Activated naive CD8-positive, alpha-beta T cell treated with anti-CD3 and anti-CD28 coated beads, Interleukin-2, amount 50 U/mL, for 24 hours (primary cell): ENCODE data around the gene LIN54.
"Not testable (repeated sequence)": the region's sequence is repeated elsewhere in the genome, so short reads cannot be mapped to it uniquely, and the experiment has no call there.

Experiments used
- ATAC-seq: fragments of 150-1000 bp; cut with Tn5 transposase; one replicate; pipeline ENCODE4 v1.10.0; 2021
- DNase-seq: peaks from one replicate; pipeline ENCODE4 v3.0.0; 2021
- H3K27ac Mint-ChIP-seq: one replicate; pipeline ENCODE4 v1.8.0; 2021; ENCODE audit warnings: mild to moderate bottlenecking, mixed read lengths
- H3K27me3 Mint-ChIP-seq: one replicate; pipeline ENCODE4 v1.8.0; 2021; ENCODE audit warnings: mixed read lengths
- H3K36me3 Mint-ChIP-seq: one replicate; pipeline ENCODE4 v1.8.0; 2021; ENCODE audit warnings: low read depth, mixed read lengths
- H3K4me1 Mint-ChIP-seq: one replicate; pipeline ENCODE4 v1.8.0; 2021; ENCODE audit warnings: mixed read lengths
- H3K4me3 Mint-ChIP-seq: one replicate; pipeline ENCODE4 v1.8.0; 2021; ENCODE audit warnings: mild to moderate bottlenecking, moderate library complexity, mixed read lengths
- H3K9me3 Mint-ChIP-seq: one replicate; pipeline ENCODE4 v1.8.0; 2021; ENCODE audit warnings: mixed read lengths

Gene LIN54

DNA sequence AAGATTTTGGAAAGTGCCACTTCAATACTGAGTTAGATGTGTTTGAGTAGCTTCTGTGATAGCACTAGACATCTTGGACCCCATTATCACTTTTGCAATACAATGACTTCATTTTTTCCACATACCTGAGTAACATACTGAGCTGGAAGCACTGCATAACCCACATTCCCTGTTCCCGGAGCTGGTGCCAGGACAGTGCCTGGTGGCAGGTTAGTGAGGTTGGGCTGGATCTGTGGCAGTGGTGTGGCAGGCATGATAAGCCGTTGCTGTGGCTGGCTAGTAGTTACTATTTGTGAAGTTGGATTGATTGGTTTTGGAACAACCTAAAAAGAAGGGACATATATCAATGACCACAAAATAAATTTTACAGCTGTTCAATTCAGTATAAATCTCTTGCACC lies 71.2 kb downstream of the LIN54 start:
- H3K27ac Mint-ChIP-seq, result no peak overlapping the region
- H3K4me3 Mint-ChIP-seq, result no peak overlapping the region
- no peaks in the 10 kb centered on the region for H3K27me3 Mint-ChIP-seq

DNA sequence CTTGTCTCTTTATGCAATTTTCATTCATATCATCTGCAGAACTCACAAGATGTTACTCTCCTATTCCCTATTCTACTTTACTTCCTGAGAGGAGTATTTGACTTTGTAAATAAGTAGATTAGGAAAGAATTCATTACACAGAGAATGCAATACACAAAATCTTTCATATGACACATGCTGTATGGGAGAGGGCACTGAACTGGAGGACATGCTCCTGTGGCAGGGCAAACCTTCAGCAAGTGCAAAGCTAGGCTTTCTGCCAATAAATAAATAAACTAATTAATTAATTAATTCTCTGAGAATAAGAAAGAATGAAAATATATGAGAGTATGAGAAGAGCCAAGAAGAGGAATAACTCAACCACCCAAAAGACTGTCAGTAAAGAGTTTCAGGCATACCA lies 76.2 kb downstream of the LIN54 start:
- H3K36me3 Mint-ChIP-seq, result peaks cover 51% of the 10 kb centered on the region
- no peaks in the 10 kb centered on the region for H3K4me1 Mint-ChIP-seq
- no peak for ATAC-seq

More for the DNA sequence above, 71.2 kb downstream of the LIN54 start:
- peaks cover 37% of the 10 kb centered on the region for H3K36me3 Mint-ChIP-seq
- no peaks in the 10 kb centered on the region for H3K4me1 Mint-ChIP-seq
- no peak for DNase-seq
- H3K9me3 Mint-ChIP-seq, result no peaks in the 10 kb centered on the region
- ATAC-seq, result no peak

DNA sequence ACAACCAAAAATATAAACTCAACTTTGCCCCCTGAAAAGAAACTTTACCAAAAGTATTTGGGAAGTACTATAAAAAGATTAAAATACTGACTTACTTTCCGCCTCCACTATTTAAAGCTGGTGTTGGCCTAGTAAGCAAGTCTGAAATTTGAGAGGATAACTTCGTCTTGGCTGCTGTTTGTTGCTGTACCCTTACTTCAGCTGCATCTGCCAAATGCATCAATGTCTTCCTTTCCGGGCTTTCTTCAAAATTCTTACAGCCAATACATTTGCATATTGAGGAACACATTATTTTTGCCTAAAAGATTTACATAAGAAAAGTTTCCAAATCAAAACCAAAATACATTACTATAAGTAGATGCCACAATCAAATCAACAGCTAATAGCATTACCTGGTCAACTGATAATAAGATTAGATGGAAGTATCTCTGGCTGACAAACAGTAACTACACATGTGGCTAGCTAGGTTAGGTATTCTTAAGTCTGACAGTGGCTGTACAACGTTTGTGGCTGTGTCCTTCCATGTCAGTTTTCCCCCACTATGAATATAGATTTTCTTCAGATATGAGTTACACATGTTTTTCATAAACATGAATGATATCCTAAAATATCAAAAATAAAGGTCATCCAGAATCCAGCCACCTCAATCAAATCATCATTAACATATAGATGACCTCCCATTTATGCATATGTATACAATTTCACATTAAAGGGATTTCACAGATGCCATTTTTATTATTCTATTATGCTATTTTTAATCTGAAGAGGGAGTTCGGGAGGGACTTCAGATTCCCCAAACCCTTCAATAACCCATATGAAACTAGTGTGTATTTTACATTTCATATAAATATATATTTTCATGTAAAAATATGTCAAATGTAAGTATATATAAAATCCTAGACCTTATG lies 79.5 kb downstream of the LIN54 start:
- H3K9me3 Mint-ChIP-seq, result no peaks in the 10 kb centered on the region
- no peak overlapping the region for H3K27ac Mint-ChIP-seq
- ATAC-seq (no peak), DNase-seq (no peak)
- no peaks in the 10 kb centered on the region for H3K4me1 Mint-ChIP-seq
- no peak overlapping the region for H3K4me3 Mint-ChIP-seq
- no peaks in the 10 kb centered on the region for H3K27me3 Mint-ChIP-seq
- peaks cover 42% of the 10 kb centered on the region for H3K36me3 Mint-ChIP-seq

More for the DNA sequence above, 76.2 kb downstream of the LIN54 start:
- DNase-seq, result no peak
- no peaks in the 10 kb centered on the region for H3K27me3 Mint-ChIP-seq
- H3K9me3 Mint-ChIP-seq, result no peaks in the 10 kb centered on the region
- H3K27ac Mint-ChIP-seq, result no peak overlapping the region
- no peak overlapping the region for H3K4me3 Mint-ChIP-seq

DNA sequence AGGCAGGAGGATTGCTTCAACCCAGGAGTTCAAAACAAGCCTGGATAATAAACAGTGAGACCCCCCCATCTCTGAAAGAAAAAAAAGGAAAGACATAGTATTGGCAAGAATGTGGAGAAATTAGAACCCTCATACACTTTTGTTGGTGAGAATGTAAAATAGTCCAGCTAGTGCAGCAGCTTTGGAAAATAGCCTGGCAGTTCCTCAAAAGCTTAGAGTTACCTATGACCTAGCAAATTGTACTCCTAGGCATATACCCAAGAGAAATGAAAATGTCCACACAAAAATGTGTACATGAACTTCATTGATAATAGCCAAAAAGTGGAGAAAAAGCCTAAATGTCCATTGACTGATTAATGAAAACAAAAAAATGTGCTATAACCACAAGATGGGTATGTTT lies 88.8 kb downstream of the LIN54 start:
- Mint-ChIP-seq H3K4me3 (no peak overlapping the region), H3K27ac (no peak overlapping the region), H3K27me3 (no peaks in the 10 kb centered on the region), H3K4me1 (no peaks in the 10 kb centered on the region), H3K9me3 (no peaks in the 10 kb centered on the region), H3K36me3 (peaks cover 4% of the 10 kb centered on the region)
- ATAC-seq, result no peak
- no peak for DNase-seq

DNA sequence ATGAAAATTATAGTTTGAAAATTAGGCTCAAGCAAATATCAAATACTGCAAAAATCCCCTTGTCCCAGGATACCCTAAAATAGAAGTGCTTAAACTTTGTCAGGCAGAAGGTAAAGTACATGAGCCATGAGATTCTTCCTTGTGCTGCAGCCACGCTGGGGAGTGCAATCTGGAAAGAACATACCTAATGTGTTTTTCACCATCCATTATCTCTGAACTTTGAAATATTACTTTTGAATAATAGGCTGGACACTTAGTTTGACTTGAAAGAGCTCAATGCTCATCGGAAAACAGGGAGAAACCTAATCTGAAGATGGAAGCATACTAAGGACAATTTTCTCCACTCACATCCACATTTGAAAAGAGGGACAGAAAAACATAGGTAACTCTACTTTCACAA lies 91.2 kb downstream of the LIN54 start:
- H3K4me1 Mint-ChIP-seq, result no peaks in the 10 kb centered on the region
- H3K4me3 Mint-ChIP-seq, result no peak overlapping the region
- DNase-seq (no peak), ATAC-seq (no peak)
- no peaks in the 10 kb centered on the region for H3K9me3 Mint-ChIP-seq
- H3K36me3 Mint-ChIP-seq, result peaks cover 2% of the 10 kb centered on the region
- no peak overlapping the region for H3K27ac Mint-ChIP-seq
- H3K27me3 Mint-ChIP-seq, result no peaks in the 10 kb centered on the region

DNA sequence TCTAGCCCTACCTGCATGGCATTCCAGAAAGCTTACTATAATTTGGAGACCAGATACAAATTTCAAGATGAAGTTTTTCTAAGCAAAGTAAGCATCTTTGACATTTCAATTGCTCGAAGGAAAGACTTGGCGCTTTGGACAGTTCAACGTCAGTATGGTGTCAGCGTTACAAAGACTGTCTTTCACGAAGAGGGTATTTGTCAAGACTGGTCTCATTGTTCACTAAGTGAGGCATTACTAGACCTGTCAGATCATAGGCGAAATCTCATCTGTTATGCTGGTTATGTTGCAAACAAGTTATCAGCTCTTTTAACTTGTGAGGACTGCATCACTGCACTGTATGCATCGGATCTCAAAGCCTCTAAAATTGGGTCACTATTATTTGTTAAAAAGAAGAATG lies 92.5 kb downstream of the LIN54 start:
- H3K4me3 Mint-ChIP-seq, result no peak overlapping the region

DNA sequence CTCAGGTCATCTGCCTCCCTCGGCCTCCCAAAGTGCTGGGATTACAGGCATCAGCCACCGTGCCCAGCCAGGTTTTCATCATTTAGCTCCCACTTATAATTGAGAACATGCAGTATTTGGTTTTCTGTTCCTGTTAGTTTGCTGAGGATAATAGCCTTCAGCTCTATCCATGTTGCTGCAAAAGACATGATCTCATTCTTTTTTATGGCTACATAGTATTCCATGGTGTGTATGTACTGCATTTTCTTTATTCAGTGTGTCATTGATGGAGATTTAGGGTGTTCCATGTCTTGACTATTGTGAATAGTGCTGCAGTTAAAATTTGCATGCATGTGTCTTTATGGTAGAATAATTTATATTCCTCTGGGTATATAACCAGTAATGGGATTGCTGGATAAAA lies 96.7 kb downstream of the LIN54 start:
- H3K4me3 Mint-ChIP-seq, H3K36me3 Mint-ChIP-seq, H3K27me3 Mint-ChIP-seq, H3K9me3 Mint-ChIP-seq, H3K27ac Mint-ChIP-seq, DNase-seq, H3K4me1 Mint-ChIP-seq, ATAC-seq: not testable (repeated sequence)

More for the DNA sequence above, 92.5 kb downstream of the LIN54 start:
- ATAC-seq (no peak), DNase-seq (no peak)
- Mint-ChIP-seq H3K9me3 (no peaks in the 10 kb centered on the region), H3K36me3 (peaks cover 4% of the 10 kb centered on the region), H3K27ac (no peak overlapping the region), H3K27me3 (no peaks in the 10 kb centered on the region), H3K4me1 (no peaks in the 10 kb centered on the region)

DNA sequence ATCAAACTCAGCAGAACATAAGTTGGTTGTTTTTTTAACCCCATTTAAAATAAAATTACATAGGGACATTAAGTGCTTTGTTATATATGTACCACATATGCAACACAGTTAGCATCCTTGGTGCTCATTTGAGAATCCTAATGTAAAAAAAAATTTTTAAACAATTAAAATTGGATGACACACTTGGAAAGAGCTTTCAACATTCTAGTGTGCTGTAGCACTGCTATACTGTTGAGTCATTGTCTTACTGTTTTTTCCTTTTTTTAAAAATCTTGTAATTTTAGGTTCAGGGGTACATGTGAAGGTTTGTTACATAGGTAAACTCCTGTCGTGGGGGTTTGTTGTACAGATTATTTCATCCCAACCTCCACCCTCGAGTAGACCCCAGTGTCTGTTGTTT lies 97.3 kb downstream of the LIN54 start:
- H3K9me3 Mint-ChIP-seq, result no peaks in the 10 kb centered on the region
- ATAC-seq (no peak), DNase-seq (no peak)
- H3K4me3 Mint-ChIP-seq, result no peak overlapping the region
- no peaks in the 10 kb centered on the region for H3K4me1 Mint-ChIP-seq
- H3K27ac Mint-ChIP-seq, result no peak overlapping the region
- no peaks in the 10 kb centered on the region for H3K27me3 Mint-ChIP-seq
- H3K36me3 Mint-ChIP-seq, result peaks cover 9% of the 10 kb centered on the region

DNA sequence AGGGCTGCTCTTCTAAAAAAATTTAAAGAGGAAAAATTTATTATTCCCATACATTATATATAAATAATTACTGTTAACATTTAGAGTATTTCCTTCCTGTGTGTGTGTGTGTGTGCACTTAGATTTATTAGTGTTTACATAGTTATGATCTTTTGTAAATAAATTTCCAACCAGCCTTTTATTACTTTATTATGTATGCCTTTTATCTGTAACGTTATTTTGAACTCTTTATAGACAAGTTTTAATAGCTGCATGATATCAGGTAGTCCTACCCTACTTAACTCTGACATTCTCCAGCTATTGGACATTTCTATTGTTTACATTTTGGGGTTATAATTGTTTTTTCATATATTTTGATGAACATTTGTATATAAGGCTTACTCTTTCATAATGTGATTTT lies 101.3 kb downstream of the LIN54 start:
- no peaks in the 10 kb centered on the region for H3K27me3 Mint-ChIP-seq
- no peak overlapping the region for H3K4me3 Mint-ChIP-seq
- H3K9me3 Mint-ChIP-seq, result no peaks in the 10 kb centered on the region
- DNase-seq (no peak), ATAC-seq (no peak)
- H3K4me1 Mint-ChIP-seq, result peaks cover 26% of the 10 kb centered on the region
- peaks cover 7% of the 10 kb centered on the region for H3K36me3 Mint-ChIP-seq
- H3K27ac Mint-ChIP-seq, result no peak overlapping the region

DNA sequence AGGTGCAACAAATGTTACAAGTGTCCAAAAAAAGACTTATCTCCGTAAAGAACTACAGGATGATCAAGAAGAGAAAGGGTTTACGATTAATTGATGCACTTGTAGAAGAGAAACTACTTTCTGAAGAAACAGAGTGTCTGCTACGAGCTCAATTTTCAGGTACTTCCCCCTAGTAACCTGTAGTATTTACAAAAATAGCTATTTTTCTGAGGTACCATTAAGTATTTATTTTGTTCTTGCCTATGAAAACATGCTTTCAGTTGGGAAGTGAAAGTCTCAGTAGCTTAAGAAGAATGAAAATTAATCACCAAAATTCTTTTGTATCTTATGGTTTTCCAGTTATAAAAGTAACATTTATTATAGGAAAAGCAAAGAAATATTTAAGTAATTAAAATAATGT lies 104.2 kb downstream of the LIN54 start:
- Mint-ChIP-seq H3K4me3 (no peak overlapping the region), H3K27ac (peak overlapping the region; percentile 87), H3K4me1 (peaks cover 50% of the 10 kb centered on the region), H3K9me3 (no peaks in the 10 kb centered on the region), H3K36me3 (peaks cover 7% of the 10 kb centered on the region), H3K27me3 (no peaks in the 10 kb centered on the region)
- no peak for ATAC-seq
- DNase-seq, result no peak

DNA sequence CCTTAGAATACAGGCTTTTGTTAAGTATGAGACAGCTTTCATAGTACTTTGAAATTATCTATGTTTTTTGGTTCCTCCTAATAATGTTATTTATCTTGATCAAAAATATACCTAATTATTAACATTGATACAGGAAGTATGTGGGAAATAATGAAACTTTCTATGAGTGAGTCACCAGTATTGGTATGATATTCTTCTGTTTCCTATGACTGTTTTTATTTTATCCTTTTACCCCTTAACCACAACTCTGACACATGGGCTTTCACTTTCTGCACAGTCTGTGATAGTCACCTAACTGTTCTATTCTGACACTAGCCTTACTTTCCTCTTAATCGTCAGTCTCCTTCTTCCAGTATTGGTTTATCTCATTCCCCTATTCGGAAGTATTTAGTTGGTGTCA lies 105.4 kb downstream of the LIN54 start:
- Mint-ChIP-seq H3K4me1 (peaks cover 50% of the 10 kb centered on the region), H3K36me3 (peaks cover 4% of the 10 kb centered on the region), H3K27me3 (no peaks in the 10 kb centered on the region), H3K4me3 (peak overlapping the region; percentile 58), H3K27ac (peak overlapping the region; percentile 87), H3K9me3 (no peaks in the 10 kb centered on the region)
- peak; percentile 56 for ATAC-seq
- DNase-seq, result peak; percentile 34

DNA sequence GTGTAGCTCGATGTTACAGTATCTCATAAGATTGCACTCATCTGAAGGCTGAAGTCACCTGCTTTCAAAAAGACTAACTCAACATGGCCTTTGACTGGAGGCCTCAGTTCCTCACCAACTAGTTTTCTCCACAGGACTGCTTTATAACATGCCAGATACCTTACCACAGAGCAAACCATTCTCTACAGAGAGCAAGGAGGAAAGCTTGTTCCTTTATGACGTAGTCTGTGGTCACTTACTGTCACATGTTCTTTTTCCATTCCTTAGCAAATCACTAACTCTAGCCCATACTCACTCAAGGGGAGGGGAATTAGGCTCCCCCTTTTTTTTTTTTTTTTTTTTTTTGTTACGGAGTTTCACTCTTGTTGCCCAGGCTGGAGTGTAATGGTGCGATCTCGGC lies 106.9 kb downstream of the LIN54 start:
- Mint-ChIP-seq H3K9me3 (no peaks in the 10 kb centered on the region), H3K27me3 (no peaks in the 10 kb centered on the region), H3K4me3 (peak overlapping the region; percentile 66), H3K27ac (no peak overlapping the region), H3K36me3 (peaks cover 7% of the 10 kb centered on the region), H3K4me1 (peaks cover 54% of the 10 kb centered on the region)
- DNase-seq, result no peak
- ATAC-seq, result peak; percentile 57

DNA sequence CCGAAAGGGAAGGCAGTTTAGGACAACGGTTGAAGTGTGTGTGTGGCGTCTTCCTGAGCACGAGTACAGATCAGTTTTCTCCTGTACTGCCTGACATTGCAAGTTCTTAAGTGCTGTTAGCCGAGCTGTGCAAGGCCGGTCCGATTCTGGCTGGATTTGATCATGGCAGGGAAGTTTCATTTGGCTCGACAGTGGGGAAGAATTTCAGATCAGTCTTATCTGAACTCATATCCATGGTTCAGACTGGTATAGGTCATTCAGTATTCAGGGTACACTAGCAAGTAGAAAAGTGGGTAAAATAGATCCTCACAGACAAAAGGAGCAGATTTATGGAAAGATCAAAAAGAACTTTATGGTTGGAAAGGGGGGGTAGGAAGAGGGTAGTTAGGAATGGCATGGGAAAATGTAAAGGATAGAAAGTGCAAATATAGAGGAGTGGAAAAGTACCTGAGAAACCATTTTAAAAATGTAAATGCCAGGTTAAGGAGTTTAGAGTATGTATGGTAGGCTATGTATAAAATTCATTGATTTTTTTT lies 109.4 kb downstream of the LIN54 start:
- Mint-ChIP-seq H3K36me3 (peaks cover 25% of the 10 kb centered on the region), H3K9me3 (no peaks in the 10 kb centered on the region), H3K4me3 (no peak overlapping the region)

DNA sequence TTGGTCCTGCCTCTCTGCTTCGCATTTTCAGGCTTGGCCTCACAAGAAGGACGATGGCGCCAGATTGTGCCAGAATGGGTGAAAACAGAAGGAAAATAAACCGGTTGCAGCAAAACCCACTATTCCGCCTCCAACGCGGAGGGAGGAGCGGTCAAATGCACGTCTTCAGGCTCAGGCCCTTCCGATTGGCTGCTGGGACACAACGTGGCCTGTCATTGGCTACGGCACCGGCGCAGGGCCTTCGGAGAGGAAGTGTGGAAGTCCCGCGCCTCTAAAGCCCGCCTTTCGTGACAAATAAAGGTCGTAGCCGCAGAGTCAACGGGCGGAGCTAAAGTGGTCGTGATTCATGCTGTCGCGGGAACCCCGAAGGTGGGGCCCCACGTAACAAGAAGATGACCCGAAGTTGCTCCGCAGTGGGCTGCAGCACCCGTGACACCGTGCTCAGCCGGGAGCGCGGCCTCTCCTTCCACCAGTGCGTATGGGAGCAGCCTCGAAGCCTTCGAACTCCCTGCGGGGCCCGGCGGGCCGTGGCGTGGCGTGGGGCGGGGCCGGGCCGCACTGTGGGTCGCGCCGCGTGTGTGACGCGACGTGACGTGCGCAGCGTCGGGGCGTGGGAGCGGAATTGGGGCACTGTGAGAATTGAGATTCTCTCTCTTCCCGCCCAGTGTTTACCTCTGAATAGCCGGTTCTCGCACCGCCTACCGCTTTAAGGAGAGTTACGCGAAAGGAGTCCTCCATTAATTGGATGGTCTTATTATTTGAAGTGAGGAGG lies 110.0 kb downstream of the LIN54 start, which contains the start of gene THAP9:
TSS of gene THAP9 (plus strand) at position 325 of the 772 bp plus-strand sequence. CDS start at position 393, 68 bp downstream.
- Mint-ChIP-seq H3K4me3 (no peak within 1 kb of the TSS), H3K4me1 (peaks cover 56% of the 10 kb centered on the region), H3K27me3 (no peaks in the 10 kb centered on the region), H3K9me3 (no peaks in the 10 kb centered on the region), H3K36me3 (peaks cover 31% of the 10 kb centered on the region), H3K27ac (no peak within 1 kb of the TSS)
- DNase-seq, result peak; percentile 94
- ATAC-seq, result peak; percentile 87

More for the DNA sequence above, 109.4 kb downstream of the LIN54 start:
- ATAC-seq, result no peak
- peaks cover 59% of the 10 kb centered on the region for H3K4me1 Mint-ChIP-seq
- H3K27me3 Mint-ChIP-seq, result no peaks in the 10 kb centered on the region
- no peak overlapping the region for H3K27ac Mint-ChIP-seq
- no peak for DNase-seq

DNA sequence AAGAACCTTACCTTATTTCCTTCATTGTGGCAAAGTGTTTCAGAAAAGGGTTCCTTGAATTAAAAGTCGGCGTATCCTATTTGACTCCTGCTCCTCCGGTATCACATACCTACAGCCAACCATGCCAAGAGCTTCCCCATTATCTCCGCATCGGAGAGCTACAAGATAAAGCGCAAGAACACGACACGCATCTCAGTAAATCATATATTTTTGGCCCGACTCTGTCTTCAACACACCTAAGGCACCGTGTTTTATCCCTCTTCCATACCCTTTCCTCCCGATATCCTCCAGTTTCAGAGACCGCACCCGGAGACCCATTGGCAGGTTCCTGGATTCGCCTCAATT lies 110.6 kb downstream of the LIN54 start:
- ATAC-seq (no peak), DNase-seq (no peak)
- no peaks in the 10 kb centered on the region for H3K27me3 Mint-ChIP-seq

More for the DNA sequence above, 110.6 kb downstream of the LIN54 start:
- peaks cover 33% of the 10 kb centered on the region for H3K36me3 Mint-ChIP-seq
- no peaks in the 10 kb centered on the region for H3K9me3 Mint-ChIP-seq
- H3K4me1 Mint-ChIP-seq, result peaks cover 52% of the 10 kb centered on the region
- H3K27ac Mint-ChIP-seq, result no peak overlapping the region
- H3K4me3 Mint-ChIP-seq, result no peak overlapping the region
